H1 (cell line): ENCODE measurements around the gene CCDC192. TPM values are rescaled to one million over a fixed set of nuclear protein-coding genes. Genes with fewer than 3 reads are reported as not detected.
A peak's percentile ranks its signal among the peaks of the same experiment; 100 is the strongest.

Experiments
- CTCF ChIA-PET: fragments of 300-600 bp; sonication (Branson Sonifier 250); formaldehyde crosslinking; loops from one replicate; lab custom pipeline; 2021; ENCODE audit not compliant: partially characterized antibody; lab: Charles Lee
- POLR2A ChIA-PET: fragments of 300-600 bp; sonication (Branson Sonifier 250); formaldehyde crosslinking; loops from one replicate; lab custom pipeline; 2021; ENCODE audit warnings: inconsistent platforms; ENCODE audit not compliant: partially characterized antibody; lab: Charles Lee
- DNase-seq, 2 experiments: peaks; one replicate each; pipeline versions ENCODE4 v3.0.0 to v3.0.0-alpha.2; 2010 to 2022; ENCODE audit warnings: low spot score in 2 of 2, low read depth in 1 of 2, mixed read lengths in 1 of 2
- FAIRE-seq: peaks from 2 replicates; lab custom pipeline; 2011; peaks lifted over from hg19 to GRCh38; lab: Jason Lieb, UNC
- H2AFZ ChIP-seq: 2 replicates; pipeline ENCODE4 v1.8.1; 2012; ENCODE audit warnings: low read length, inconsistent platforms
- H2AK5ac ChIP-seq: 2 replicates; pipeline ENCODE4 v1.6.1; 2013; ENCODE audit warnings: low read depth, low read length
- H2BK120ac ChIP-seq: replicated peaks from 2 replicates; pipeline ENCODE3; 2013; ENCODE audit warnings: low read depth, low read length, inconsistent platforms
- H2BK12ac ChIP-seq: 2 replicates; pipeline ENCODE4 v1.6.1; 2013; ENCODE audit warnings: low read depth, low read length
- H2BK15ac ChIP-seq: 2 replicates; pipeline ENCODE4 v1.6.1; 2013; ENCODE audit warnings: low read length
- H2BK20ac ChIP-seq: 2 replicates; pipeline ENCODE4 v1.6.1; 2013; ENCODE audit warnings: low read length
- H2BK5ac ChIP-seq: 2 replicates; pipeline ENCODE4 v1.6.1; 2013; ENCODE audit warnings: low read depth, low read length
- H3K14ac ChIP-seq: 2 replicates; pipeline ENCODE4 v1.6.1; 2013; ENCODE audit warnings: inconsistent platforms; ENCODE audit not compliant: insufficient read length
- H3K18ac ChIP-seq: 2 replicates; pipeline ENCODE4 v1.6.1; 2013; ENCODE audit warnings: low read length; ENCODE audit errors: extremely low read depth
- H3K23ac ChIP-seq: 2 replicates; pipeline ENCODE4 v1.6.1; 2013; ENCODE audit warnings: inconsistent platforms; ENCODE audit not compliant: insufficient read length
- H3K23me2 ChIP-seq: 2 replicates; pipeline ENCODE4 v1.6.1; 2013; ENCODE audit warnings: low read depth, low read length
- H3K27ac ChIP-seq: 2 replicates; pipeline ENCODE4 v1.6.1; 2011; ENCODE audit warnings: low read depth, low read length, inconsistent platforms
- H3K27me3 ChIP-seq, 4 experiments: replicated peaks in 1 of 4; 1 replicate in 1 of 4; 2 replicates in 3 of 4; pipeline versions ENCODE4 v1.6.1 to v1.8.1; 2011 to 2013; ENCODE audit warnings: low read length in 3 of 4, mild to moderate bottlenecking in 3 of 4, inconsistent platforms in 2 of 4, mixed read lengths in 2 of 4, moderate library complexity in 1 of 4; ENCODE audit not compliant: control insufficient read depth in 3 of 4, insufficient read depth in 3 of 4; ENCODE audit errors: extremely low read depth in 1 of 4
- H3K36me3 ChIP-seq, 4 experiments: 2 replicates each; pipeline versions ENCODE4 v1.6.1 to v1.8.1; 2011 to 2013; ENCODE audit warnings: mild to moderate bottlenecking in 4 of 4, low read length in 3 of 4, moderate library complexity in 2 of 4, control low read depth in 1 of 4, inconsistent platforms in 1 of 4; ENCODE audit not compliant: insufficient read depth in 4 of 4, control insufficient read depth in 2 of 4
- H3K4ac ChIP-seq: replicated peaks from 2 replicates; pipeline ENCODE3; 2013; ENCODE audit warnings: low read length, low read depth, mixed read lengths, inconsistent platforms; ENCODE audit not compliant: insufficient read length
- H3K4me1 ChIP-seq, 4 experiments: replicated peaks in 1 of 4; 1 replicate in 1 of 4; 2 replicates in 3 of 4; pipeline versions ENCODE4 v1.6.1 to v1.8.1; 2011 to 2013; ENCODE audit warnings: low read length in 3 of 4, inconsistent platforms in 2 of 4, mixed read lengths in 1 of 4; ENCODE audit not compliant: insufficient read depth in 4 of 4, control insufficient read depth in 3 of 4
- H3K4me2 ChIP-seq, 2 experiments: 2 replicates each; pipeline versions ENCODE4 v1.6.1 to v1.8.1; 2011 to 2013; ENCODE audit warnings: low read depth in 2 of 2, low read length in 2 of 2, control low read depth in 1 of 2, inconsistent platforms in 1 of 2, mild to moderate bottlenecking in 1 of 2; ENCODE audit not compliant: insufficient read depth in 1 of 2
- H3K4me3 ChIP-seq, 4 experiments: fragments of 200-600, 300-600 bp in 1 of 4; sonication (generic), shearing (Covaris generic), sonication (Bioruptor Twin) in 1 of 4; 2 replicates each; pipeline versions ENCODE4 v1.5.1 to v1.8.1; 2011 to 2016; ENCODE audit warnings: low read length in 4 of 4, low read depth in 3 of 4, control low read depth in 2 of 4, inconsistent platforms in 2 of 4, mild to moderate bottlenecking in 2 of 4, mixed read lengths in 1 of 4, moderate library complexity in 1 of 4; ENCODE audit not compliant: insufficient read depth in 2 of 4; ENCODE audit errors: extremely low read depth in 1 of 4
- H3K56ac ChIP-seq: replicated peaks from 2 replicates; pipeline ENCODE3; 2013; ENCODE audit warnings: low read depth, mild to moderate bottlenecking, mixed read lengths, low read length, inconsistent platforms; ENCODE audit not compliant: insufficient read length
- H3K79me1 ChIP-seq: 2 replicates; pipeline ENCODE4 v1.6.1; 2013; ENCODE audit warnings: low read depth, low read length, control low read depth
- H3K79me2 ChIP-seq, 2 experiments: 2 replicates each; pipeline versions ENCODE4 v1.6.1 to v1.8.1; 2012 to 2013; ENCODE audit warnings: low read length in 2 of 2, mild to moderate bottlenecking in 2 of 2, inconsistent platforms in 1 of 2; ENCODE audit not compliant: insufficient read depth in 2 of 2, control insufficient read depth in 1 of 2
- H3K9ac ChIP-seq, 4 experiments: replicated peaks in 1 of 4; 1 replicate in 1 of 4; 2 replicates in 3 of 4; pipeline versions ENCODE4 v1.6.1 to v1.8.1; 2011 to 2013; ENCODE audit warnings: low read depth in 3 of 4, low read length in 3 of 4, control low read depth in 2 of 4, mild to moderate bottlenecking in 2 of 4, moderate library complexity in 2 of 4, inconsistent platforms in 1 of 4; ENCODE audit errors: extremely low read depth in 1 of 4
- H3K9me3 ChIP-seq, 2 experiments: 2 replicates each; pipeline versions ENCODE4 v1.6.1 to v1.8.1; 2012 to 2013; ENCODE audit warnings: mild to moderate bottlenecking in 2 of 2, moderate library complexity in 2 of 2, control low read depth in 1 of 2, inconsistent platforms in 1 of 2, low read depth in 1 of 2, low read length in 1 of 2, mixed read lengths in 1 of 2; ENCODE audit not compliant: insufficient read depth in 2 of 2
- H4K20me1 ChIP-seq, 2 experiments: replicated peaks in 1 of 2; 2 replicates each; pipeline versions ENCODE3 to v1.8.1; 2011 to 2013; ENCODE audit warnings: inconsistent platforms in 2 of 2, low read length in 2 of 2, mild to moderate bottlenecking in 1 of 2; ENCODE audit not compliant: insufficient read depth in 2 of 2, control insufficient read depth in 1 of 2
- H4K5ac ChIP-seq: 2 replicates; pipeline ENCODE4 v1.6.1; 2013; ENCODE audit warnings: low read length, low read depth, mixed read lengths, inconsistent platforms; ENCODE audit not compliant: insufficient read length
- H4K8ac ChIP-seq: 2 replicates; pipeline ENCODE4 v1.8.0; 2013; ENCODE audit warnings: mild to moderate bottlenecking, moderate library complexity, low read length, inconsistent platforms; ENCODE audit not compliant: insufficient read depth; ENCODE audit errors: extremely low read depth
- H4K91ac ChIP-seq: replicated peaks from 2 replicates; pipeline ENCODE3; 2013; ENCODE audit warnings: low read length, mixed read lengths, inconsistent platforms; ENCODE audit not compliant: insufficient read length
- CEBPB ChIP-seq: IDR thresholded peaks from 2 replicates; pipeline ENCODE4 v1.6.1; 2012; ENCODE audit warnings: low read depth, low read length
- EGR1 ChIP-seq: IDR thresholded peaks from 2 replicates; pipeline ENCODE4 v1.6.1; 2011; ENCODE audit warnings: low read depth, low read length, borderline replicate concordance
- KDM1A ChIP-seq: fragments of 200-600, 300-600 bp; sonication (generic); IDR thresholded peaks from 2 replicates; pipeline ENCODE4 v1.7.1; 2016; ENCODE audit warnings: mild to moderate bottlenecking, low read length, borderline replicate concordance
- RAD21 ChIP-seq, 2 experiments: IDR thresholded peaks in 1 of 2; conservative IDR thresholded peaks in 1 of 2; 2 replicates each; pipeline ENCODE4 v1.6.1; 2011; ENCODE audit warnings: low read depth in 2 of 2, low read length in 2 of 2, improper control_type of control experiment in 1 of 2, inconsistent platforms in 1 of 2, mild to moderate bottlenecking in 1 of 2, moderate library complexity in 1 of 2
- SAP30 ChIP-seq: fragments of 300-600 bp; sonication (generic); IDR thresholded peaks from 2 replicates; pipeline ENCODE4 v1.7.1; 2012; ENCODE audit warnings: low read length, moderate library complexity, mild to moderate bottlenecking, inconsistent platforms; ENCODE audit not compliant: insufficient read depth, insufficient replicate concordance
- SIN3A ChIP-seq, 2 experiments: IDR thresholded peaks in 1 of 2; conservative IDR thresholded peaks in 1 of 2; 2 replicates each; pipeline ENCODE4 v1.6.1; 2011 to 2012; ENCODE audit warnings: low read length in 2 of 2, improper control_type of control experiment in 1 of 2, low read depth in 1 of 2, mild to moderate bottlenecking in 1 of 2
- SUZ12 ChIP-seq: fragments of 200-600 bp; sonication (generic); IDR thresholded peaks from 2 replicates; pipeline ENCODE4 v1.6.1; 2012; ENCODE audit warnings: mild to moderate bottlenecking, inconsistent platforms, low read length, moderate library complexity, mixed read lengths
- TEAD4 ChIP-seq: IDR thresholded peaks from 2 replicates; pipeline ENCODE4 v1.6.1; 2012; ENCODE audit warnings: low read depth, low read length, inconsistent platforms, mixed read lengths
- WGBS, 2 experiments: shearing (Covaris generic) in 1 of 2; methylation state at CpG; one replicate each; pipeline versions ENCODE4 v1.1.6 to v1.1.7; 2013 to 2015; ENCODE audit warnings: low lambda C conversion rate in 2 of 2, mixed read lengths in 2 of 2, inconsistent platforms in 1 of 2, low coverage in 1 of 2, missing lambda C conversion rate in 1 of 2; ENCODE audit not compliant: insufficient replicate concordance in 2 of 2, insufficient coverage in 1 of 2, insufficient read length in 1 of 2; ENCODE audit errors: extremely low coverage in 1 of 2, missing lambda C conversion rate in 1 of 2; 5-methylcytosine and 5-hydroxymethylcytosine counted together
- polyA plus RNA-seq, 7 experiments: library from polyadenylated mRNA; depleted of rRNA in 3 of 7; stranded (reverse) in 5 of 7; unstranded in 2 of 7; fragments of >200 nt in 5 of 7; fragments of 200-250 nt in 2 of 7; gene quantifications; 1 replicate in 5 of 7; 2 replicates in 1 of 7; 4 replicates in 1 of 7; pipeline versions ENCODE4 v1.2.1 to v1.2.3, GENCODE V29; 2011 to 2013; ENCODE audit warnings: missing spikeins in 2 of 7, mixed read lengths in 2 of 7
- total RNA-seq: library from RNA; stranded (reverse); fragmentation: NEBNext Ultra II Directional; extraction: Animal tissue kit (Norgen Biotek cat#: 25700); gene quantifications from 2 replicates; pipeline ENCODE4 v1.2.1, GENCODE V29; 2021

CCDC192 gene
- total and polyA plus RNA-seq, 2 of the 8 experiments (the other 6 are each of a cell fraction or from before 2014, with no cell fraction given): 0.61 TPM; not detected in 1

DNA sequence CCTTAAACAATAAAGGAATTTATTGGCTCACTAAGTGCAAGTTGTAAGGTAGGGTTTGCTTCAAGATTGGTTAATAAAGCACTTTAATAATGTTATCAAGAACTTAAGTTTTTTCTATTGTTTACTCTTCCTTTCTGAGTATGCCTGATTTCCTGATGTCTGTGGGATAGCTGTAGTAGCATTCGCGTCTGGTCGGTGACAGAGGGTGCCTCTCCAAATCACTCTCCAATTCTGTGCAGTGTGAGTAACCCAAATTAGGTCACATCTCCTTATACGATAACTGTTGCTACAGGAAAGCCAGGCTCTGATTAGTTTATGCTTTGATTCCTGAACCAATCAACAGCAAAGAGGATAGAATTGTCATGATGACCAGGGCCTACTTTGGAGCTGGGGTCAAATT lies 90.7 kb downstream of the CCDC192 start:
- WGBS, 2 experiments: 87% methylated on average over 4 of the region's 4 CpGs; no CpG with 5 or more reads in 1 of the 2 experiments
- H3K4me1 ChIP-seq: no peaks in the 10 kb centered on the region
- H3K23me2 ChIP-seq: no peaks in the 10 kb centered on the region
- POLR2A ChIA-PET: no interaction called here
- no peak overlapping the region for H3K4ac ChIP-seq
- no peaks in the 10 kb centered on the region for H3K27me3 ChIP-seq
- no peak overlapping the region for H4K91ac ChIP-seq
- no peaks in the 10 kb centered on the region for H3K9me3 ChIP-seq
- no peaks in the 10 kb centered on the region for H4K20me1 ChIP-seq
- CTCF ChIA-PET: interaction anchor here (1.2 to 2.0 kb wide), 2 partner anchors 14 to 36 kb away, joined by 3 to 5 read pairs; no protein-coding TSS in a partner anchor
- H3K4me3 ChIP-seq: no peak overlapping the region
- H3K14ac ChIP-seq: no peak overlapping the region
- H2BK20ac ChIP-seq: no peak overlapping the region
- H3K56ac ChIP-seq: no peak overlapping the region
- no peak overlapping the region for H2BK5ac ChIP-seq
- no peak for TF ChIP-seq SIN3A (conservative IDR thresholded peaks at IDR 0.05 in 1 of 2, IDR thresholded peaks at IDR 0.05 in 1 of 2; ENCODE audit: low read depth in 1 of 2, low read length in 2 of 2)
- no peak for TF ChIP-seq CEBPB
- TF ChIP-seq RAD21 (IDR thresholded peaks at IDR 0.05 in 1 of 2, conservative IDR thresholded peaks at IDR 0.05 in 1 of 2; ENCODE audit: low read depth in 2 of 2, low read length in 2 of 2): no peak
- TF ChIP-seq SUZ12: no peak
- no peak for TF ChIP-seq TEAD4
- TF ChIP-seq EGR1: no peak
- no peak for TF ChIP-seq SAP30
- no peak for TF ChIP-seq KDM1A
- H3K79me1 ChIP-seq: no peaks in the 10 kb centered on the region
- H3K79me2 ChIP-seq: no peaks in the 10 kb centered on the region
- peak overlapping the region; percentile 38 for H2BK120ac ChIP-seq
- no peak overlapping the region for H4K5ac ChIP-seq
- no peak overlapping the region for H3K23ac ChIP-seq
- no peaks in the 10 kb centered on the region for H3K36me3 ChIP-seq
- no peak overlapping the region for H3K18ac ChIP-seq
- no peak overlapping the region for H2BK12ac ChIP-seq
- no peak for FAIRE-seq
- no peak overlapping the region for H2AFZ ChIP-seq
- no peak overlapping the region for H2BK15ac ChIP-seq
- no peak overlapping the region for H3K9ac ChIP-seq
- H4K8ac ChIP-seq: no peak overlapping the region
- H3K27ac ChIP-seq: no peak overlapping the region
- no peak for DNase-seq
- H2AK5ac ChIP-seq: no peak overlapping the region
- no peak overlapping the region for H3K4me2 ChIP-seq
